K562 (cell line): Measurements from ENCODE around the gene TTC39C. TPM values are rescaled to one million over a fixed set of nuclear protein-coding genes. Genes with fewer than 3 reads are reported as not detected.

Experiments used
- ATAC-seq: fragments of 200-7000 bp; cut with Tn5 transposase; 3 replicates; pipeline ENCODE4 v1.9.1; 2020; ENCODE audit warnings: moderate library complexity
- BruUV-seq: library from RNA; stranded (reverse); fragments of 400-500 nt; replicated peaks from 2 replicates; lab custom pipeline; 2021; lab: Mats Ljungman, UMichigan
- CTCF ChIA-PET: fragments of 300-600 bp; formaldehyde crosslinking; extraction: SDS; loops from one replicate; lab custom pipeline; 2021; ENCODE audit warnings: low intra/inter-chr PET ratio; lab: Yijun Ruan, JAX
- POLR2A ChIA-PET: fragments of 300-600, 350-650 bp; sonication (Branson Sonifier 250); formaldehyde crosslinking; extraction: SDS; loops from one replicate; lab custom pipeline; 2021; ENCODE audit warnings: antibody characterized with exemption, inconsistent platforms; lab: Yijun Ruan, JAX
- DNase-seq, 4 experiments: peaks; one replicate each; pipeline versions ENCODE4 v3.0.0 to v3.0.0-alpha.2; 2011 to 2018; ENCODE audit warnings: low spot score in 3 of 4, mixed read lengths in 3 of 4; ENCODE audit errors: extremely low read depth in 1 of 4
- FAIRE-seq: peaks from 2 replicates; lab custom pipeline; 2011; peaks lifted over from hg19 to GRCh38; lab: Jason Lieb, UNC
- H2AFZ ChIP-seq: 2 replicates; pipeline ENCODE4 v1.6.0; 2011; ENCODE audit warnings: low read depth, low read length, control low read depth, inconsistent platforms
- H3K27ac ChIP-seq: fragments of 200-600 bp; 3 replicates; pipeline ENCODE4 v1.8.0; 2011; ENCODE audit warnings: low read depth, mild to moderate bottlenecking, control low read depth, inconsistent platforms, low read length, moderate library complexity, mixed read lengths; ENCODE audit errors: extremely low read depth
- H3K27me3 ChIP-seq, 2 experiments: fragments of 300-600 bp in 1 of 2; 2 replicates in 1 of 2; 3 replicates in 1 of 2; pipeline versions ENCODE4 v1.6.0 to v1.8.0; 2011; ENCODE audit warnings: inconsistent platforms in 2 of 2, low read length in 2 of 2, mild to moderate bottlenecking in 1 of 2, mixed read lengths in 1 of 2, moderate library complexity in 1 of 2; ENCODE audit not compliant: control insufficient read depth in 2 of 2, insufficient read depth in 2 of 2
- H3K36me3 ChIP-seq: fragments of 300-600 bp; 3 replicates; pipeline ENCODE4 v1.8.0; 2011; ENCODE audit warnings: mild to moderate bottlenecking, low read length, inconsistent platforms; ENCODE audit not compliant: control insufficient read depth, insufficient read depth
- H3K4me1 ChIP-seq, 2 experiments: fragments of 200-600 bp in 1 of 2; replicated peaks in 1 of 2; 2 replicates in 1 of 2; 3 replicates in 1 of 2; pipeline versions ENCODE4 v1.5.1 to v1.8.0; 2011; ENCODE audit warnings: inconsistent platforms in 2 of 2, low read length in 2 of 2, mild to moderate bottlenecking in 1 of 2, mixed read lengths in 1 of 2, moderate library complexity in 1 of 2; ENCODE audit not compliant: control insufficient read depth in 2 of 2, insufficient read depth in 2 of 2
- H3K4me2 ChIP-seq: 2 replicates; pipeline ENCODE4 v1.6.1; 2011; ENCODE audit warnings: low read length, control low read depth, inconsistent platforms, mixed read lengths; ENCODE audit not compliant: insufficient read depth
- H3K4me3 ChIP-seq: fragments of 200-600 bp; sonication (generic), shearing (Covaris generic); 2 replicates; pipeline ENCODE4 v1.5.1; 2016; ENCODE audit warnings: control low read depth, inconsistent platforms
- H3K79me2 ChIP-seq: fragments of 200-600 bp; 3 replicates; pipeline ENCODE4 v1.8.0; 2011; ENCODE audit warnings: low read length, inconsistent platforms; ENCODE audit not compliant: control insufficient read depth, insufficient read depth
- H3K9ac ChIP-seq, 2 experiments: 2 replicates each; pipeline versions ENCODE4 v1.6.0 to v1.6.1; 2011; ENCODE audit warnings: low read depth in 2 of 2, low read length in 2 of 2, control low read depth in 1 of 2, inconsistent platforms in 1 of 2, mild to moderate bottlenecking in 1 of 2, mixed read lengths in 1 of 2; ENCODE audit not compliant: insufficient read depth in 1 of 2
- H3K9me1 ChIP-seq: one replicate; pipeline ENCODE4 v1.6.0; 2011; ENCODE audit warnings: inconsistent platforms, mild to moderate bottlenecking, low read length, moderate library complexity; ENCODE audit not compliant: control insufficient read depth, insufficient read depth
- H3K9me3 ChIP-seq: replicated peaks from 2 replicates; pipeline ENCODE4 v1.5.1; 2011; ENCODE audit warnings: low read depth, low read length, inconsistent platforms; ENCODE audit not compliant: control insufficient read depth, insufficient read depth
- H4K20me1 ChIP-seq: replicated peaks from 2 replicates; pipeline ENCODE4 v1.6.1; 2011; ENCODE audit warnings: low read length, inconsistent platforms, mixed read lengths; ENCODE audit not compliant: control insufficient read depth, insufficient read depth
- ATF1 ChIP-seq, 2 experiments: fragments of 450-650 bp in 1 of 2; IDR thresholded peaks; 2 replicates each; pipeline ENCODE4 v1.6.1; 2016; ENCODE audit warnings: missing compliant biosample characterization in 1 of 2, missing genetic modification characterization in 1 of 2
- BRD4 ChIP-seq: fragments of 200-600 bp; sonication (generic); IDR thresholded peaks from 2 replicates; pipeline ENCODE4 v1.6.1; 2017; ENCODE audit warnings: inconsistent platforms
- POLR2AphosphoS2 ChIP-seq: IDR thresholded peaks from 2 replicates; pipeline ENCODE4 v1.6.1; 2012; ENCODE audit warnings: low read length, improper control_type of control experiment
- ZBTB34 ChIP-seq: fragments of 250-450 bp; sonication (Bioruptor Pico); IDR thresholded peaks from 2 replicates; pipeline ENCODE4 v1.8.0; 2021; ENCODE audit warnings: mild to moderate bottlenecking, moderate library complexity
- WGBS: fragments of 100-300 bp; shearing (Covaris generic); methylation state at CpG from one replicate; pipeline ENCODE4 v1.1.6; 2016; ENCODE audit warnings: low coverage, mixed read lengths; ENCODE audit not compliant: insufficient coverage; ENCODE audit errors: missing lambda C conversion rate; 5-methylcytosine and 5-hydroxymethylcytosine counted together
- in situ Hi-C: fragments of 300-500 bp; cut with MboI; formaldehyde crosslinking; loops from 4 replicates; pipeline ENCODE4 v1.15.0; 2018; ENCODE audit warnings: inconsistent platforms, mixed read lengths
- intact Hi-C: fragments of 100-400 bp; cut with micrococcal nuclease; formaldehyde crosslinking; loops from 2 replicates; pipeline ENCODE4 v1.14.2; 2022
- polyA plus RNA-seq, 8 experiments: library from polyadenylated mRNA; depleted of rRNA in 4 of 8; stranded (reverse) in 5 of 8; unstranded in 3 of 8; fragments of >200 nt; fragmentation: Nextera tagmentation in 2 of 8; fragmentation: Illumina TruSeq in 1 of 8; extraction: Ambion mirVana in 2 of 8; extraction: Trizol in 1 of 8; gene quantifications; 2 replicates each; pipeline versions ENCODE4 v1.2.1 to v1.2.3, GENCODE V29; 2011 to 2014; ENCODE audit warnings: inconsistent platforms in 1 of 8, missing spikeins in 1 of 8
- total RNA-seq, 7 experiments: library from RNA; depleted of rRNA in 6 of 7; stranded (reverse); fragments of >200 nt in 6 of 7; fragmentation: Illumina TruSeq in 2 of 7; extraction: Trizol in 2 of 7; gene quantifications; 2 replicates each; pipeline versions ENCODE4 v1.2.1 to v1.2.3, GENCODE V29; 2011 to 2021; ENCODE audit warnings: low replicate concordance in 1 of 7

The TTC39C gene
- total and polyA plus RNA-seq, 9 of the 15 experiments (the other 6 are each of a cell fraction or from before 2014, with no cell fraction given) = 0.01 to 0.58 (median 0.18) TPM; not detected in 5

GRCh38 chr18:24052053-24052452, 37.5 kb downstream of the TTC39C start:
- Histone ChIP-seq H2AFZ (no peak overlapping the region), H3K79me2 (no peaks in the 10 kb centered on the region), H3K4me2 (no peak overlapping the region), H3K9me1 (no peaks in the 10 kb centered on the region), H3K27me3 (no peaks in the 10 kb centered on the region), H4K20me1 (no peaks in the 10 kb centered on the region), H3K27ac (no peak overlapping the region), H3K9me3 (no peaks in the 10 kb centered on the region), H3K4me3 (no peak overlapping the region), H3K36me3 (no peaks in the 10 kb centered on the region)
- no peak for FAIRE-seq
- 1% methylated on average over 7 of the region's 7 CpGs for WGBS
- CTCF ChIA-PET = no interaction called here
- POLR2A ChIA-PET = no interaction called here
- intact Hi-C loops = no loop called here
- no TSS peak for BruUV-seq
- in situ Hi-C loops = no loop called here
- no peak for TF ChIP-seq POLR2AphosphoS2
- TF ChIP-seq, all 486 proteins: peak for 0
- DNase-seq (no peak), ATAC-seq (no peak)
- Histone ChIP-seq H3K4me1 (no peaks in the 10 kb centered on the region), H3K9ac (no peak overlapping the region)

- CTCF ChIA-PET = no interaction called here
- intact Hi-C loops = no loop called here
Measured at GRCh38 chr18:24053211-24053610, 38.7 kb downstream of the TTC39C start.

More at GRCh38 chr18:24053211-24053610, 38.7 kb downstream of the TTC39C start:
- no peak for ATAC-seq
- H3K4me1 ChIP-seq = no peaks in the 10 kb centered on the region
- no peaks in the 10 kb centered on the region for H3K36me3 ChIP-seq
- no peak overlapping the region for H3K27ac ChIP-seq
- TF ChIP-seq BRD4 (no peak), ATF1 (CRISPR knock-in tag; IDR thresholded peaks at IDR 0.05) (no peak), ATF1 (tag; IDR thresholded peaks at IDR 0.05) (no peak), ZBTB34 (no peak)
- no peaks in the 10 kb centered on the region for H3K27me3 ChIP-seq
- WGBS = 1% methylated on average over 4 of the region's 4 CpGs
- H3K4me3 ChIP-seq = no peak overlapping the region
- POLR2A ChIA-PET = no interaction called here
- DNase-seq = no peak
- no peaks in the 10 kb centered on the region for H3K9me1 ChIP-seq
- BruUV-seq = no TSS peak
- H4K20me1 ChIP-seq = no peaks in the 10 kb centered on the region
- no peak overlapping the region for H3K9ac ChIP-seq
- no peak overlapping the region for H2AFZ ChIP-seq
- in situ Hi-C loops = no loop called here
- no peaks in the 10 kb centered on the region for H3K79me2 ChIP-seq
- no peak overlapping the region for H3K4me2 ChIP-seq
- FAIRE-seq = peak; percentile 15
- no peaks in the 10 kb centered on the region for H3K9me3 ChIP-seq
